ENCODE data around the gene DHX38. TPM values are rescaled to one million over a fixed set of nuclear protein-coding genes. Genes with fewer than 3 reads are reported as not detected.

DHX38 gene
- total and polyA plus RNA-seq, 2 donors (not counting 3 experiments of a cell fraction or from before 2014, with no cell fraction given), result 47.3 to 78.6 TPM

- Histone ChIP-seq H3K9ac (replicated peaks; ENCODE audit: extremely low read depth, insufficient read depth, low read length) (no peak overlapping the region), H3K27me3 (ENCODE audit: control insufficient read depth in 2 of 2, insufficient read depth in 2 of 2, low read length in 2 of 2) (no peaks in the 10 kb centered on the region), H2AFZ (ENCODE audit: low read depth, low read length) (no peak overlapping the region), H3K36me3 (ENCODE audit: control insufficient read depth in 2 of 2, extremely low read depth in 1 of 2, insufficient read depth in 2 of 2, low read length in 2 of 2) (peaks cover 15 to 68% of the 10 kb centered on the region in 2 experiments), H3K9me1 (replicated peaks; ENCODE audit: control insufficient read depth, extremely low read depth, insufficient read depth, low read length) (no peaks in the 10 kb centered on the region), H3K4me1 (ENCODE audit: control insufficient read depth, extremely low read depth, insufficient read depth, low read length) (peaks cover 11% of the 10 kb centered on the region), H3K4me2 (ENCODE audit: insufficient read depth, low read length) (no peak overlapping the region), H3K27ac (ENCODE audit: insufficient read depth, low read depth, low read length) (no peak overlapping the region), H4K20me1 (replicated peaks; ENCODE audit: control insufficient read depth, extremely low read depth, insufficient read depth, low read length) (no peaks in the 10 kb centered on the region), H3K9me3 (replicated peaks; ENCODE audit: control insufficient read depth, insufficient read depth, low read length) (no peaks in the 10 kb centered on the region), H3K4me3 (replicated peaks in 1 of 3; ENCODE audit: insufficient read depth in 1 of 3, low read depth in 1 of 3, low read length in 3 of 3) (no peak overlapping the region), H3K79me2 (ENCODE audit: control insufficient read depth, insufficient read depth, low read length) (peaks cover 27% of the 10 kb centered on the region)
- no peak for TF ChIP-seq POLR2AphosphoS5 (IDR thresholded peaks at IDR 0.05; ENCODE audit: insufficient read depth, low read depth, low read length)
- no peak for TF ChIP-seq FOS (IDR thresholded peaks at IDR 0.05; ENCODE audit: borderline replicate concordance, insufficient read depth, low read length)
- TF ChIP-seq EZH2 (IDR thresholded peaks at IDR 0.05; ENCODE audit: borderline replicate concordance, low read depth, low read length, severe bottlenecking), result no peak
- no peak for TF ChIP-seq POLR2A (IDR thresholded peaks at IDR 0.05; ENCODE audit: low read depth, low read length)
- TF ChIP-seq MAX (IDR thresholded peaks at IDR 0.05; ENCODE audit: insufficient read depth, insufficient read length), result no peak
- no peak for TF ChIP-seq GATA2 (IDR thresholded peaks at IDR 0.05; ENCODE audit: insufficient read depth, insufficient read length, low read depth, low read length)
- TF ChIP-seq CTCF (IDR thresholded peaks at IDR 0.05; ENCODE audit: extremely low read depth in 1 of 2, insufficient read depth in 1 of 2, low read depth in 1 of 2, low read length in 2 of 2), result no peak
- TF ChIP-seq MYC (IDR thresholded peaks at IDR 0.05; ENCODE audit: low read depth, low read length), result no peak
- no peak for TF ChIP-seq JUN (IDR thresholded peaks at IDR 0.05; ENCODE audit: borderline replicate concordance, insufficient read depth, insufficient read length, low read depth)
- no TSS peak for BruUV-seq (replicated peaks)
- intact Hi-C loops (cut with micrococcal nuclease) (loop anchor here (1.0 to 10.0 kb wide), 4 partner anchors 33 to 374 kb away; partner anchors contain the start of gene PHLPP2), dilution Hi-C loops (cut with MboI; ENCODE audit: extremely low pct_ligation_motif_present, low sequenced_read_pairs) (no loop called here)
- ChIA-PET POLR2A (no interaction called here), CTCF (interaction anchor here (2.9 kb wide), 1 partner anchor 33 kb away, joined by 16 read pairs; no protein-coding TSS in a partner anchor)
- DNase-seq (ENCODE audit: low read depth, low spot score) (no peak), FAIRE-seq (no peak)
Measured at GRCh38 chr16:72098936-72099335, 5.3 kb downstream of the DHX38 start.
